ENCODE data around the gene SGK2.

The SGK2 gene

DNA sequence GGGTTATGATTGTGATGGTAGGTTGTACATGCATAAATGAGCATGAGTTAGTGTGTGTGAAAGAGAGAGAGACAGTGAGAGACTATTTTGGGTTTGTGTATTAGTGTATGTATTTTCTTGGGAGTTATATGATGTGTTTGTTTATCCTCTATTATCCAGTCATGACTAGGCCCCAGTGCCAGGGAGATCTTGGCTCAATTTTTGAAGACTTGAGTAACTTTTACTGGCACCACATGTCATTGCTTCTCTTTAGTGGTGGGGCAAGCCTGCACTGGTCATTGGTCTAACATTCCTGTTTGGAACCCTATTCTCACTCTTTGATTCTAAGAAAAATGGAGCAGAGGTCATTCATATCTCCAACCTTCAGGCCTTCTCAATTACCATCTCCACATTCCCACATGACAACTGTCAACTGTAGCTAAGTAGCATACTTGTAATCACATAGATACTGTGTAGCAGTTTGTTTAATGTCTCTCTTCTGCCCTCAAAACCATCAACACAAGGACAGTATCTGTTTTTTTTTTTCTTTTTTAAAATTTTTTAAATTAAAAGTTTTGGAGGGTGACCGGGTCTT, 42.5 kb upstream of the SGK2 start:
- no peak for DNase-seq (ENCODE audit: low read depth)
- no peak overlapping the region for H3K4me3 ChIP-seq (ENCODE audit: low read depth, low read length)
- TF ChIP-seq, protein P1, sequence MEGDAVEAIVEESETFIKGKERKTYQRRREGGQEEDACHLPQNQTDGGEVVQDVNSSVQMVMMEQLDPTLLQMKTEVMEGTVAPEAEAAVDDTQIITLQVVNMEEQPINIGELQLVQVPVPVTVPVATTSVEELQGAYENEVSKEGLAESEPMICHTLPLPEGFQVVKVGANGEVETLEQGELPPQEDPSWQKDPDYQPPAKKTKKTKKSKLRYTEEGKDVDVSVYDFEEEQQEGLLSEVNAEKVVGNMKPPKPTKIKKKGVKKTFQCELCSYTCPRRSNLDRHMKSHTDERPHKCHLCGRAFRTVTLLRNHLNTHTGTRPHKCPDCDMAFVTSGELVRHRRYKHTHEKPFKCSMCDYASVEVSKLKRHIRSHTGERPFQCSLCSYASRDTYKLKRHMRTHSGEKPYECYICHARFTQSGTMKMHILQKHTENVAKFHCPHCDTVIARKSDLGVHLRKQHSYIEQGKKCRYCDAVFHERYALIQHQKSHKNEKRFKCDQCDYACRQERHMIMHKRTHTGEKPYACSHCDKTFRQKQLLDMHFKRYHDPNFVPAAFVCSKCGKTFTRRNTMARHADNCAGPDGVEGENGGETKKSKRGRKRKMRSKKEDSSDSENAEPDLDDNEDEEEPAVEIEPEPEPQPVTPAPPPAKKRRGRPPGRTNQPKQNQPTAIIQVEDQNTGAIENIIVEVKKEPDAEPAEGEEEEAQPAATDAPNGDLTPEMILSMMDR (IDR thresholded peaks at IDR 0.05; ENCODE audit: control insufficient read depth, extremely low read depth, insufficient read depth): no peak

DNA sequence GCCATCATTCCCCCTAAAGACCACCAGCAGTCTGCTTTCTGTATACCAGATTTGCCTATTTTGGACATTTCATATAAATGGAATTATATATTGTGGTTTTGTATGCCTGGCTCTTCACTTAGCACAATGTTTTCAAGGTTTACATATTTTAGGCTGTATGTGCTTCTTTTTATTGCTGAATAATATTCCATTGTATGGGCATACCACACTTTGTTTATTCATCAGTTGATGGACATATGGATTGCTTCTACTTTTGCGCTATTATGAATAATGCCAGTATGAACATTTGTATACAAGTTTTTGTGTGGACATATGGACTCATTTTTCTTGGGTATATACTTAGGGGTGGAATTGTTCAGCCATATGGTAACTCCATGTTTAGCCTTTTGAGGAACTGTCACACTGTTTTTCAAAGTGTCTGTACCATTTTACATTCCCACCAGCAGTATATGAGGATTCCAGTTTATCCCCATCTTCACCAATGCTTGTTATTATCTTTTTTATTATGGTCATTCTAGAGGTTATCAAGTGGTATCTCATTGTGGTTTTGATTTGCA, 38.7 kb upstream of the SGK2 start:
- no peak for DNase-seq (ENCODE audit: low read depth)
- no peak overlapping the region for H3K4me3 ChIP-seq (ENCODE audit: low read depth, low read length)
- TF ChIP-seq, protein P1 (IDR thresholded peaks at IDR 0.05; ENCODE audit: control insufficient read depth, extremely low read depth, insufficient read depth): no peak

DNA sequence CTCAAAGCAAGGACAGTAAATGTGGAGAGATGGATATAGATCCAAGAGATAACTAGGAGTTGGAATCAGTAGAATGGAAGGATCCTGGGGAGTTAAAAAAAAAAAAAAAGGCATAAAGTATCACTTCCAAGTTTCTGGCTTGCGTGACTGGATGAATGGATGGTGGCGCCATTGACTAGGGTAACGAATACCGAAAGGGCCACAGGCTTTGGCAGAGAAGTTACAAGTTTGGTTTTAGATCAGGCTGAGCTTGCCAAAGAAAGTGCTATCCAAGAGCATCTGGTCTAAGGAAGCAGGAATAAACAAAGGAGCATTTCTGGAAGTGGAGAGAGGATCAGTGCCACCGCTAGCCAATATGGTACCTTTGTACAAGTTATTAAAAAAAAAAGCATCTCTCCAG, 33.8 kb upstream of the SGK2 start:
- DNase-seq (ENCODE audit: low read depth): no peak
- H3K4me3 ChIP-seq (ENCODE audit: low read depth, low read length): no peak overlapping the region
- TF ChIP-seq, protein P1 (IDR thresholded peaks at IDR 0.05; ENCODE audit: control insufficient read depth, extremely low read depth, insufficient read depth): no peak

DNA sequence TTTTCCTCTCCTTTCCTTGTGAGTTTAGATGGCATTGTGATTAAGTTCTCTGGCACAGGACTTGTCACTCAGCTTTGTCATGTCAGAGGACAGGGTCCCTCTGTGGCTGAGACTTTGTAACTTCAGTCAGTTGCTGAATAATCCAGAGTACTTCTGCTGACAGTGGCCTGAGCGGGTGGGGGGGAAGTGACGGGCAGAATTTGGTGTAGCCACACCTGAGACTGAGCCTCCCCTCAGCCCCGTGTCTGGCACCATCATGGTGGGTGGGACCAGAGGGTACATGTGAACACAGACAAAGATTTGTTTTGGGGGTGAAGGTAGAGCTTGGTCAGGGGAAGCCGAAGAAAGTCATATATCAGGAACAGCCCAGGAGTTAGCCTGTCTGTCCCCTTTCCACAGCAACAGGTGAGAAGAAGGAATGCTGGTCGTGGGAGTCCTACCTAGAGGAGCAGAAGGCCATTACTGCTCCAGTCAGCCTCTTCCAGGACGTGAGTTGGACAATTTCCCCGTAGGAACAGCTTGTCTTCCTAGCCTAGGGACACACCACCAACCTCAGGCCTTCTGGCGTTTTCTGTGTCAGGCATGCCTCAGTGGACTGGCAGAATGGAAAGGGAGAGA, 30.5 kb upstream of the SGK2 start:
- DNase-seq (ENCODE audit: low read depth): no peak
- H3K4me3 ChIP-seq (ENCODE audit: low read depth, low read length): no peak overlapping the region
- TF ChIP-seq, protein P1 (IDR thresholded peaks at IDR 0.05; ENCODE audit: control insufficient read depth, extremely low read depth, insufficient read depth): no peak

DNA sequence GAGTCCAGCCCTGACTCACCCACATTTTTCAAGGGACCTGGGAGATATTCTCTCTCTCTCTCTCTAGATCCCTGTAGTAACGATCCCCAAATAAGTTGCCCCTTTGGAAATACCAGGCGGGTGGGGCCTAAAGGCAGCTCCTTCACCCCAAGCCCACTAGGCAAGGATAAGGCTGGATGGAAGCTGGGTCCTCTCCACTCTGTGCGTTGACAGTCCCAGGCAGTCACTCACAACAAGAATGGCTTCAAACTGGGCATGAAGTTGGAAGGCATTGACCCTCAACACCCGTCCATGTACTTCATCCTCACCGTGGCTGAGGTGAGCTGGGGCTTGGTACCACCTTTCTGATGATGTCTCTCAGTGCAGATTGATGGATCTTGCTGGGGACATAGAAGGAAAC, 29.8 kb upstream of the SGK2 start:
- TF ChIP-seq, protein P1 (IDR thresholded peaks at IDR 0.05; ENCODE audit: control insufficient read depth, extremely low read depth, insufficient read depth): no peak
- DNase-seq (ENCODE audit: low read depth): no peak
- no peak overlapping the region for H3K4me3 ChIP-seq (ENCODE audit: low read depth, low read length)

DNA sequence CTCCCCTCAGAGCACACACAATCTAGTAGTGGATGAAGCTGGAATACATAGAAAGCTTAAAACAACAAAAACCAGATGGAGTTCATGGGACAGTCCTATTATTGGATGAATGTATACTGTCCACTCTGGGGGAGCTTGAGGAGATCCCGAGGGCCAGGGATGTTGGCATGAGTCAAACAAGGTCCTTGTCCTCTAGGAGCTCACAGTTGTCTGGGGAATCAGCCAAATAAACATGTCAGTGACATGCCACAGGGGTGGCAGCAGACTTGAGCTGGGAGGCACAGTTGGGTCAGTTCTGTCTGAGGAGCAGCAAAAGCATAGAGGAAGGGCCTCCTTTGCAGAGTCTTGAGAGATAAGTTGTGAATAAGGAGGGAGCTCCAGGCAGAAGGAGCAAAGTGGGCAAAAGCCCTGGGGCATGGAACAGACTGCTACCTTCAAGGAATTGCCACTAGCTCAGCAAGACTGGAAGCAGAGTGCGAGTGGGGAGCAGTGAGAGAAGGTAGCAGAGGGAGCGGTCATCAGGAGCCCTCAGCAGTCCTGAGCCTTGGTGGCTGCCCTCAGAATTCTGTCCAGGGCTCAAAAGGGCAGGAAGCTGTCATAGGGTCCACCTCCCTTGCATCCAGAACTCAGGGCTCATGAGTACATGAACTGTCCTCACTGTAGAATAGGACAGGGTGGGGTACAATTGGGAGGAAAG, 29.2 kb upstream of the SGK2 start:
- TF ChIP-seq, protein P1 (IDR thresholded peaks at IDR 0.05; ENCODE audit: control insufficient read depth, extremely low read depth, insufficient read depth): no peak
- no peak overlapping the region for H3K4me3 ChIP-seq (ENCODE audit: low read depth, low read length)
- no peak for DNase-seq (ENCODE audit: low read depth)

All from LNCaP clone FGC (cell line).